Endodermal cell (in vitro differentiated cells): ENCODE results near the gene PEA15. TPM values are rescaled to one million over a fixed set of nuclear protein-coding genes. Genes with fewer than 3 reads are reported as not detected.

Experiments
- DNase-seq: peaks from one replicate; pipeline ENCODE4 v3.0.0-alpha.2; 2017
- H3K27ac ChIP-seq: 2 replicates; pipeline ENCODE4 v1.5.1; 2013; ENCODE audit warnings: mild to moderate bottlenecking, low read depth, low read length, moderate library complexity
- H3K27me3 ChIP-seq: 2 replicates; pipeline ENCODE4 v1.6.1; 2013; ENCODE audit warnings: mild to moderate bottlenecking, low read length, moderate library complexity; ENCODE audit not compliant: insufficient read depth, control insufficient read depth, poor library complexity, severe bottlenecking
- H3K36me3 ChIP-seq: 2 replicates; pipeline ENCODE4 v1.7.0; 2013; ENCODE audit warnings: mild to moderate bottlenecking, low read length, moderate library complexity; ENCODE audit not compliant: control insufficient read depth, insufficient read depth
- H3K4me1 ChIP-seq: one replicate; pipeline ENCODE4 v1.7.0; 2013; ENCODE audit warnings: low read length; ENCODE audit not compliant: control insufficient read depth, insufficient read depth
- H3K4me3 ChIP-seq: 2 replicates; pipeline ENCODE4 v1.5.1; 2013; ENCODE audit warnings: mild to moderate bottlenecking, low read length, moderate library complexity
- H3K9ac ChIP-seq: 2 replicates; pipeline ENCODE4 v1.6.1; 2013; ENCODE audit warnings: mild to moderate bottlenecking, low read length, moderate library complexity; ENCODE audit not compliant: poor library complexity, severe bottlenecking; ENCODE audit errors: extremely low read depth
- H3K9me3 ChIP-seq: 2 replicates; pipeline ENCODE4 v1.6.1; 2013; ENCODE audit warnings: mild to moderate bottlenecking, low read length, moderate library complexity; ENCODE audit not compliant: control insufficient read depth
- H3K27ac Mint-ChIP-seq: 2 replicates; pipeline ENCODE4 v1.8.0; 2020; ENCODE audit warnings: mixed read lengths
- H3K27me3 Mint-ChIP-seq: 2 replicates; pipeline ENCODE4 v1.8.0; 2021; ENCODE audit warnings: mild to moderate bottlenecking, mixed read lengths; ENCODE audit not compliant: insufficient read depth
- H3K36me3 Mint-ChIP-seq: 2 replicates; pipeline ENCODE4 v1.8.0; 2020; ENCODE audit warnings: low read depth, mixed read lengths
- H3K4me1 Mint-ChIP-seq: 2 replicates; pipeline ENCODE4 v1.8.0; 2020; ENCODE audit warnings: mixed read lengths
- H3K4me3 Mint-ChIP-seq: 2 replicates; pipeline ENCODE4 v1.8.0; 2020; ENCODE audit warnings: mild to moderate bottlenecking, moderate library complexity, mixed read lengths
- H3K9me3 Mint-ChIP-seq: 2 replicates; pipeline ENCODE4 v1.8.0; 2020; ENCODE audit warnings: mild to moderate bottlenecking, mixed read lengths
- CTCF ChIP-seq: fragments of 200-600 bp; sonication (generic); conservative IDR thresholded peaks from 2 replicates; pipeline ENCODE4 v1.5.0; 2021; ENCODE audit warnings: antibody characterized with exemption, mild to moderate bottlenecking
- WGBS, 2 experiments: methylation state at CpG; one replicate each; pipeline versions ENCODE4 v1.1.5 to v1.1.7; 2013; ENCODE audit warnings: missing lambda C conversion rate in 2 of 2, mixed read lengths in 1 of 2; ENCODE audit not compliant: insufficient coverage in 1 of 2, insufficient read length in 1 of 2; 5-methylcytosine and 5-hydroxymethylcytosine counted together
- long read RNA-seq, 4 experiments: library from polyadenylated mRNA in 2 of 4; library from RNA in 1 of 4; library from capped mRNA in 1 of 4; stranded (forward) in 3 of 4; unstranded in 1 of 4; transcript quantifications; one replicate each; pipeline ENCODE4 v2.0.0, GENCODE V29; 2020 to 2021; ENCODE audit warnings: inconsistent platforms in 1 of 4
- polyA plus RNA-seq, 2 experiments: library from polyadenylated mRNA; stranded (reverse); fragments of 50-300 nt; gene quantifications; one replicate each; pipeline ENCODE4 v1.2.3, GENCODE V29; 2013
- total RNA-seq, 2 donors: library from RNA; stranded (reverse); fragmentation: NEBNext Ultra II Directional in 1 of 2; extraction: Animal tissue kit (Norgen Biotek cat#: 25700) in 1 of 2; gene quantifications; 2 replicates in 1 of 2; 3 replicates in 1 of 2; pipeline ENCODE4 v1.2.1, GENCODE V29; 2021

PEA15 gene, protein sequence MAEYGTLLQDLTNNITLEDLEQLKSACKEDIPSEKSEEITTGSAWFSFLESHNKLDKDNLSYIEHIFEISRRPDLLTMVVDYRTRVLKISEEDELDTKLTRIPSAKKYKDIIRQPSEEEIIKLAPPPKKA
- total RNA-seq, result 10 to 100 TPM; 55.9 to 56.3 TPM
- polyA plus RNA-seq (2013, experiment 1 of 2), result 393 TPM
- 402 TPM for polyA plus RNA-seq (2013, experiment 2 of 2)
- long read RNA-seq, experiment 1, transcript PEA15-201 (4 exons, 2,471 nt), result major isoform, 18 of 42 reads
- long read RNA-seq, experiment 1, partial matches to known transcripts, result 3 of 42 reads
- long read RNA-seq, experiment 1, other reads (novel, unspliced or antisense), result 19 of 42 reads
- long read RNA-seq, experiment 2, transcript PEA15-201 (4 exons, 2,471 nt), result major isoform, 108 of 123 reads
- long read RNA-seq, experiment 2, partial matches to known transcripts, result 11 of 123 reads
- long read RNA-seq, experiment 2, other reads (novel, unspliced or antisense), result 1 of 123 reads
- long read RNA-seq, experiment 3, transcript PEA15-201 (4 exons, 2,471 nt), result major isoform, 21 of 32 reads
- long read RNA-seq, experiment 3, partial matches to known transcripts, result 1 of 32 reads
- long read RNA-seq, experiment 3, other reads (novel, unspliced or antisense), result 10 of 32 reads
- long read RNA-seq, experiment 4, transcript PEA15-201 (4 exons, 2,471 nt), result major isoform, 30 of 37 reads
- long read RNA-seq, experiment 4, partial matches to known transcripts, result 1 of 37 reads
- long read RNA-seq, experiment 4, other reads (novel, unspliced or antisense), result 6 of 37 reads

GRCh38 chr1:160205242-160206035 lies at the start of gene PEA15:
TSS of gene PEA15 (plus strand) at chr1:160205384. CDS start at chr1:160211545, 6,161 bp downstream.
- Histone ChIP-seq H3K9ac (peak within 1 kb of the TSS; percentile 85), H3K27ac (peak within 1 kb of the TSS; percentile 66), H3K9me3 (no peaks in the 10 kb centered on the region), H3K36me3 (peaks cover 12% of the 10 kb centered on the region), H3K27me3 (no peaks in the 10 kb centered on the region), H3K4me3 (peak within 1 kb of the TSS; percentile 91), H3K4me1 (peaks cover 6% of the 10 kb centered on the region)
- peak; percentile 94 for DNase-seq
- Mint-ChIP-seq H3K4me3 (peak within 1 kb of the TSS; percentile 80), H3K4me1 (peaks cover 36% of the 10 kb centered on the region), H3K9me3 (no peaks in the 10 kb centered on the region), H3K27ac (peak within 1 kb of the TSS; percentile 90), H3K36me3 (peaks cover 13% of the 10 kb centered on the region), H3K27me3 (no peaks in the 10 kb centered on the region)
- WGBS, 2 experiments, result 0% methylated on average over 9 to 71 of the region's 76 CpGs
- TF ChIP-seq CTCF, result no peak

GRCh38 chr1:160156361-160156760 lies 48.8 kb upstream of the PEA15 start:
- Histone ChIP-seq H3K9me3 (no peaks in the 10 kb centered on the region), H3K27me3 (no peaks in the 10 kb centered on the region), H3K4me1 (no peaks in the 10 kb centered on the region), H3K4me3 (no peak overlapping the region), H3K9ac (no peak overlapping the region), H3K36me3 (no peaks in the 10 kb centered on the region), H3K27ac (no peak overlapping the region)
- H3K4me3 Mint-ChIP-seq, result no peak overlapping the region
- no peak overlapping the region for H3K27ac Mint-ChIP-seq
- DNase-seq, result no peak
- peaks cover 1% of the 10 kb centered on the region for H3K4me1 Mint-ChIP-seq
- H3K27me3 Mint-ChIP-seq, result peaks cover 6% of the 10 kb centered on the region
- H3K36me3 Mint-ChIP-seq, result no peaks in the 10 kb centered on the region
- TF ChIP-seq CTCF, result no peak
- no peaks in the 10 kb centered on the region for H3K9me3 Mint-ChIP-seq
- 93% methylated on average over 5 of the region's 5 CpGs; no CpG with 5 or more reads in 1 of the 2 experiments for WGBS, 2 experiments

DNA sequence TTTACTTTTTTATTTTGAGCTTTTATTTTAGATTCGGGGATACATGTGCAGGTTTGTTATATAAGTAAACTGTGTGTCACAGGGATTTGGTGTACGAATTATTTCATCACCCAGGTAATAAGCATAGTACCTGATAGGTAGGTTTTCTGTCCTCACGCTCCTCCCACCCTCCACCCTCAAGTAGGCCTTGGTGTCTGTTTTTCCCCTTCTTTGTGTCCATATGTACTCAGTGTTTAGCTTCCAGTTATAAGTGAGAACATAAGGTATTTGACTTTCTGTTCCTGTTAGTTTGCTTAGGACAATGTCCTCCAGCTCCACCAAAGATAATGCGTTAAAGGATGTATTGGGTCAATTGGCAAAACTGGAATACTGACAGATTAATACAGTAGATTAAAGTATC lies 48.0 kb upstream of the PEA15 start:
- Mint-ChIP-seq H3K27me3 (no peaks in the 10 kb centered on the region), H3K36me3 (no peaks in the 10 kb centered on the region), H3K4me3 (no peak overlapping the region), H3K4me1 (peaks cover 1% of the 10 kb centered on the region), H3K27ac (no peak overlapping the region), H3K9me3 (no peaks in the 10 kb centered on the region)
- 96 to 100% methylated on average over 3 to 4 of the region's 4 CpGs for WGBS, 2 experiments
- Histone ChIP-seq H3K4me1 (no peaks in the 10 kb centered on the region), H3K36me3 (no peaks in the 10 kb centered on the region), H3K9me3 (no peaks in the 10 kb centered on the region), H3K9ac (no peak overlapping the region), H3K27ac (no peak overlapping the region), H3K27me3 (no peaks in the 10 kb centered on the region), H3K4me3 (no peak overlapping the region)
- TF ChIP-seq CTCF, result no peak
- DNase-seq, result no peak
